K562 (cell line): Measurements from ENCODE around the gene CTNNA3. TPM values are rescaled to one million over a fixed set of nuclear protein-coding genes. Genes with fewer than 3 reads are reported as not detected.

Source experiments
- ATAC-seq: fragments of 200-7000 bp; cut with Tn5 transposase; 3 replicates; pipeline ENCODE4 v1.9.1; 2020; ENCODE audit warnings: moderate library complexity
- BruUV-seq: library from RNA; stranded (reverse); fragments of 400-500 nt; replicated peaks from 2 replicates; lab custom pipeline; 2021; lab: Mats Ljungman, UMichigan
- CTCF ChIA-PET: fragments of 300-600 bp; formaldehyde crosslinking; extraction: SDS; loops from one replicate; lab custom pipeline; 2021; ENCODE audit warnings: low intra/inter-chr PET ratio; lab: Yijun Ruan, JAX
- POLR2A ChIA-PET: fragments of 300-600, 350-650 bp; sonication (Branson Sonifier 250); formaldehyde crosslinking; extraction: SDS; loops from one replicate; lab custom pipeline; 2021; ENCODE audit warnings: antibody characterized with exemption, inconsistent platforms; lab: Yijun Ruan, JAX
- DNase-seq, 4 experiments: peaks; one replicate each; pipeline versions ENCODE4 v3.0.0 to v3.0.0-alpha.2; 2011 to 2018; ENCODE audit warnings: low spot score in 3 of 4, mixed read lengths in 3 of 4; ENCODE audit errors: extremely low read depth in 1 of 4
- FAIRE-seq: peaks from 2 replicates; lab custom pipeline; 2011; peaks lifted over from hg19 to GRCh38; lab: Jason Lieb, UNC
- H2AFZ ChIP-seq: 2 replicates; pipeline ENCODE4 v1.6.0; 2011; ENCODE audit warnings: low read depth, low read length, control low read depth, inconsistent platforms
- H3K27ac ChIP-seq: fragments of 200-600 bp; 3 replicates; pipeline ENCODE4 v1.8.0; 2011; ENCODE audit warnings: low read depth, mild to moderate bottlenecking, control low read depth, inconsistent platforms, low read length, moderate library complexity, mixed read lengths; ENCODE audit errors: extremely low read depth
- H3K27me3 ChIP-seq, 2 experiments: fragments of 300-600 bp in 1 of 2; 2 replicates in 1 of 2; 3 replicates in 1 of 2; pipeline versions ENCODE4 v1.6.0 to v1.8.0; 2011; ENCODE audit warnings: inconsistent platforms in 2 of 2, low read length in 2 of 2, mild to moderate bottlenecking in 1 of 2, mixed read lengths in 1 of 2, moderate library complexity in 1 of 2; ENCODE audit not compliant: control insufficient read depth in 2 of 2, insufficient read depth in 2 of 2
- H3K36me3 ChIP-seq: fragments of 300-600 bp; 3 replicates; pipeline ENCODE4 v1.8.0; 2011; ENCODE audit warnings: mild to moderate bottlenecking, low read length, inconsistent platforms; ENCODE audit not compliant: control insufficient read depth, insufficient read depth
- H3K4me1 ChIP-seq, 2 experiments: fragments of 200-600 bp in 1 of 2; replicated peaks in 1 of 2; 2 replicates in 1 of 2; 3 replicates in 1 of 2; pipeline versions ENCODE4 v1.5.1 to v1.8.0; 2011; ENCODE audit warnings: inconsistent platforms in 2 of 2, low read length in 2 of 2, mild to moderate bottlenecking in 1 of 2, mixed read lengths in 1 of 2, moderate library complexity in 1 of 2; ENCODE audit not compliant: control insufficient read depth in 2 of 2, insufficient read depth in 2 of 2
- H3K4me2 ChIP-seq: 2 replicates; pipeline ENCODE4 v1.6.1; 2011; ENCODE audit warnings: low read length, control low read depth, inconsistent platforms, mixed read lengths; ENCODE audit not compliant: insufficient read depth
- H3K4me3 ChIP-seq: fragments of 200-600 bp; sonication (generic), shearing (Covaris generic); 2 replicates; pipeline ENCODE4 v1.5.1; 2016; ENCODE audit warnings: control low read depth, inconsistent platforms
- H3K79me2 ChIP-seq: fragments of 200-600 bp; 3 replicates; pipeline ENCODE4 v1.8.0; 2011; ENCODE audit warnings: low read length, inconsistent platforms; ENCODE audit not compliant: control insufficient read depth, insufficient read depth
- H3K9ac ChIP-seq, 2 experiments: 2 replicates each; pipeline versions ENCODE4 v1.6.0 to v1.6.1; 2011; ENCODE audit warnings: low read depth in 2 of 2, low read length in 2 of 2, control low read depth in 1 of 2, inconsistent platforms in 1 of 2, mild to moderate bottlenecking in 1 of 2, mixed read lengths in 1 of 2; ENCODE audit not compliant: insufficient read depth in 1 of 2
- H3K9me1 ChIP-seq: one replicate; pipeline ENCODE4 v1.6.0; 2011; ENCODE audit warnings: inconsistent platforms, mild to moderate bottlenecking, low read length, moderate library complexity; ENCODE audit not compliant: control insufficient read depth, insufficient read depth
- H3K9me3 ChIP-seq: replicated peaks from 2 replicates; pipeline ENCODE4 v1.5.1; 2011; ENCODE audit warnings: low read depth, low read length, inconsistent platforms; ENCODE audit not compliant: control insufficient read depth, insufficient read depth
- H4K20me1 ChIP-seq: replicated peaks from 2 replicates; pipeline ENCODE4 v1.6.1; 2011; ENCODE audit warnings: low read length, inconsistent platforms, mixed read lengths; ENCODE audit not compliant: control insufficient read depth, insufficient read depth
- ADNP ChIP-seq: fragments of 200-800 bp; sonication (Bioruptor generic); IDR thresholded peaks from 2 replicates; pipeline ENCODE4 v1.6.1; 2016; ENCODE audit warnings: missing genetic modification characterization, missing compliant biosample characterization
- ASH1L ChIP-seq: fragments of 450-650 bp; IDR thresholded peaks from 2 replicates; pipeline ENCODE4 v1.6.1; 2018; ENCODE audit warnings: borderline replicate concordance, mild to moderate bottlenecking, low read depth; ENCODE audit not compliant: partially characterized antibody
- CREB3 ChIP-seq: fragments of 450-650 bp; conservative IDR thresholded peaks from 2 replicates; pipeline ENCODE4 v1.6.1; 2016; ENCODE audit warnings: missing genetic modification characterization, low read depth, mild to moderate bottlenecking, missing compliant biosample characterization, moderate library complexity
- HIVEP1 ChIP-seq: fragments of 250-450 bp; sonication (Bioruptor Pico); IDR thresholded peaks from 2 replicates; pipeline ENCODE4 v1.4.0; 2020; ENCODE audit warnings: mild to moderate bottlenecking
- JUNB ChIP-seq: fragments of 450-650 bp; formaldehyde crosslinking; conservative IDR thresholded peaks from 2 replicates; pipeline ENCODE4 v1.4.0; 2020; ENCODE audit warnings: mild to moderate bottlenecking
- KLF10 ChIP-seq: fragments of 250-450 bp; sonication (Bioruptor Pico); IDR thresholded peaks from 2 replicates; pipeline ENCODE4 v1.6.1; 2021; ENCODE audit warnings: matching md5 sums
- MAZ ChIP-seq, 2 experiments: fragments of 450-650 bp in 1 of 2; sonication (generic) in 1 of 2; formaldehyde crosslinking; IDR thresholded peaks in 1 of 2; conservative IDR thresholded peaks in 1 of 2; 2 replicates each; pipeline versions ENCODE4 v1.4.0 to v1.5.0; 2020; ENCODE audit warnings: mild to moderate bottlenecking in 1 of 2, missing genetic modification reagents in 1 of 2
- MTA3 ChIP-seq: fragments of 450-650 bp; formaldehyde crosslinking; IDR thresholded peaks from 2 replicates; pipeline ENCODE4 v1.6.1; 2017; ENCODE audit warnings: mild to moderate bottlenecking, borderline replicate concordance
- MTF1 ChIP-seq: fragments of 250-450 bp; sonication (Bioruptor Pico); IDR thresholded peaks from 2 replicates; pipeline ENCODE4 v1.9.0; 2021; ENCODE audit warnings: moderate library complexity, mild to moderate bottlenecking, inconsistent platforms, borderline replicate concordance
- NFYB ChIP-seq: IDR thresholded peaks from 2 replicates; pipeline ENCODE4 v1.6.1; 2011; ENCODE audit warnings: mild to moderate bottlenecking, moderate library complexity; ENCODE audit not compliant: insufficient read length; ENCODE audit errors: extremely low read depth
- PCBP2 ChIP-seq: fragments of 200-400 bp; formaldehyde crosslinking; IDR thresholded peaks from 2 replicates; pipeline ENCODE4 v1.6.1; 2018; ENCODE audit warnings: low read length, low read depth, mild to moderate bottlenecking, moderate library complexity; ENCODE audit not compliant: poor library complexity, severe bottlenecking
- PHF20 ChIP-seq: fragments of 450-650 bp; IDR thresholded peaks from 2 replicates; pipeline ENCODE4 v1.6.1; 2018; ENCODE audit not compliant: partially characterized antibody
- U2AF1 ChIP-seq: fragments of 200-400 bp; formaldehyde crosslinking; optimal IDR thresholded peaks from 2 replicates; pipeline ENCODE3; 2017; ENCODE audit warnings: mild to moderate bottlenecking, low read depth, low read length, moderate library complexity
- ZFP30 ChIP-seq: fragments of 250-450 bp; sonication (Bioruptor Pico); IDR thresholded peaks from 2 replicates; pipeline ENCODE4 v1.8.0; 2022; ENCODE audit warnings: moderate library complexity, mild to moderate bottlenecking, inconsistent platforms, borderline replicate concordance
- ZNF224 ChIP-seq: sonication (generic); formaldehyde crosslinking; IDR thresholded peaks from 2 replicates; pipeline ENCODE4 v1.8.0; 2022; ENCODE audit warnings: mild to moderate bottlenecking, missing genetic modification reagents
- ZNF41 ChIP-seq: fragments of 250-450 bp; sonication (Bioruptor Pico); conservative IDR thresholded peaks from 2 replicates; pipeline ENCODE4 v1.4.0; 2020; ENCODE audit warnings: mild to moderate bottlenecking
- WGBS: fragments of 100-300 bp; shearing (Covaris generic); methylation state at CpG from one replicate; pipeline ENCODE4 v1.1.6; 2016; ENCODE audit warnings: low coverage, mixed read lengths; ENCODE audit not compliant: insufficient coverage; ENCODE audit errors: missing lambda C conversion rate; 5-methylcytosine and 5-hydroxymethylcytosine counted together
- in situ Hi-C: fragments of 300-500 bp; cut with MboI; formaldehyde crosslinking; loops from 4 replicates; pipeline ENCODE4 v1.15.0; 2018; ENCODE audit warnings: inconsistent platforms, mixed read lengths
- intact Hi-C: fragments of 100-400 bp; cut with micrococcal nuclease; formaldehyde crosslinking; loops from 2 replicates; pipeline ENCODE4 v1.14.2; 2022
- polyA plus RNA-seq, 8 experiments: library from polyadenylated mRNA; depleted of rRNA in 4 of 8; stranded (reverse) in 5 of 8; unstranded in 3 of 8; fragments of >200 nt; fragmentation: Nextera tagmentation in 2 of 8; fragmentation: Illumina TruSeq in 1 of 8; extraction: Ambion mirVana in 2 of 8; extraction: Trizol in 1 of 8; gene quantifications; 2 replicates each; pipeline versions ENCODE4 v1.2.1 to v1.2.3, GENCODE V29; 2011 to 2014; ENCODE audit warnings: inconsistent platforms in 1 of 8, missing spikeins in 1 of 8
- total RNA-seq, 7 experiments: library from RNA; depleted of rRNA in 6 of 7; stranded (reverse); fragments of >200 nt in 6 of 7; fragmentation: Illumina TruSeq in 2 of 7; extraction: Trizol in 2 of 7; gene quantifications; 2 replicates each; pipeline versions ENCODE4 v1.2.1 to v1.2.3, GENCODE V29; 2011 to 2021; ENCODE audit warnings: low replicate concordance in 1 of 7
- TF ChIP-seq, protein P1 (sequence below): fragments of 250-450 bp; sonication (Bioruptor Pico); IDR thresholded peaks from 2 replicates; pipeline ENCODE4 v1.4.0; 2020
- TF ChIP-seq, protein P2 (sequence below): sonication (generic); formaldehyde crosslinking; IDR thresholded peaks from 2 replicates; pipeline ENCODE4 v1.4.0; 2020; ENCODE audit warnings: mild to moderate bottlenecking, missing genetic modification reagents

Gene CTNNA3
- total and polyA plus RNA-seq, 9 of the 15 experiments (the other 6 are each of a cell fraction or from before 2014, with no cell fraction given): 0.04 TPM; not detected in 8

DNA sequence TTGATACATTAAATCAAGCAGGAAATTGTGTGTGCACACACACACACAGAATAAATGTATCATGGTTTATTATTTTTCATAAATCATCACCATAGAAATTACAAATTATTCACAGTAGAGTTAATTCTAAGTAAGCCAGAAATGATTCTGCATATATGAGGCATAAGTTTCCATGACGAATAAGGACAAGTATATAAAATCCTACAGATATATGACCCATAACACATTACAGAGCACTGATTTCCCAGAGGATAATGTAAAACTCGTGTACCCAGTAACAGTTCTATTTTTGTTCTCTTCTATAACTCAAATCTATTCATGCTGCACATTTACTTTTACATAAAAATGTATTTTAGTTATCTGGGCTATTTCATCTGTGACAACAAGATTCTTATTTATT is 600.5 kb downstream of the CTNNA3 start (continued):
- no peak for TF ChIP-seq ZFP30 (CRISPR knock-in tag)
- TF ChIP-seq JUNB: no peak
- no peak for TF ChIP-seq MAZ (CRISPR knock-in tag; conservative IDR thresholded peaks at IDR 0.05 in 1 of 2, IDR thresholded peaks at IDR 0.05 in 1 of 2)

DNA sequence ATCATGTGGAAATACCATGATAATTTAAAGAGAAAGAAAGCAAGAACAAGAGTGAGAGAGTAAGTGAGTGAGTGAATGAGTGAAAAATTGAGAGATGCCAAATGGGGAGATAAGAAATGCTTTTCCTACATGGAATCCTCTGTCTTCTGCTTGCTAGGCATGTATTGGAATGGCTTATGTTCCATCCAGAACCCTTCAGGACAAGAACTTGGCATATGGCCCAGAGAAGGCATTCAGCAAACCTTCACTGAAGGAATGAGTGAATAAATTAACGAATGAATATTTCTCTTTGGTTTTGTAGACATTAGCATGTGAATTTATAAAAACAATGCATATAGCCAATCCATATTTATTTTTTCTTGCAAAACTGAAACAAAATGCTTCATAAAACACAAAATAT is 608.0 kb downstream of the CTNNA3 start:
- TF ChIP-seq ASH1L (no peak), PCBP2 (no peak), ZNF41 (CRISPR knock-in tag) (no peak), KLF10 (CRISPR knock-in tag) (no peak), MTF1 (no peak), ZNF224 (CRISPR knock-in tag) (no peak), MTA3 (no peak), CREB3 (tag) (no peak), HIVEP1 (CRISPR knock-in tag) (no peak), ADNP (no peak), NFYB (no peak), PHF20 (no peak), U2AF1 (no peak)
- TF ChIP-seq, protein P1, sequence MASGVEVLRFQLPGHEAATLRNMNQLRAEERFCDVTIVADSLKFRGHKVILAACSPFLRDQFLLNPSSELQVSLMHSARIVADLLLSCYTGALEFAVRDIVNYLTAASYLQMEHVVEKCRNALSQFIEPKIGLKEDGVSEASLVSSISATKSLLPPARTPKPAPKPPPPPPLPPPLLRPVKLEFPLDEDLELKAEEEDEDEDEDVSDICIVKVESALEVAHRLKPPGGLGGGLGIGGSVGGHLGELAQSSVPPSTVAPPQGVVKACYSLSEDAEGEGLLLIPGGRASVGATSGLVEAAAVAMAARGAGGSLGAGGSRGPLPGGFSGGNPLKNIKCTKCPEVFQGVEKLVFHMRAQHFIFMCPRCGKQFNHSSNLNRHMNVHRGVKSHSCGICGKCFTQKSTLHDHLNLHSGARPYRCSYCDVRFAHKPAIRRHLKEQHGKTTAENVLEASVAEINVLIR: no peak
- TF ChIP-seq, protein P2, sequence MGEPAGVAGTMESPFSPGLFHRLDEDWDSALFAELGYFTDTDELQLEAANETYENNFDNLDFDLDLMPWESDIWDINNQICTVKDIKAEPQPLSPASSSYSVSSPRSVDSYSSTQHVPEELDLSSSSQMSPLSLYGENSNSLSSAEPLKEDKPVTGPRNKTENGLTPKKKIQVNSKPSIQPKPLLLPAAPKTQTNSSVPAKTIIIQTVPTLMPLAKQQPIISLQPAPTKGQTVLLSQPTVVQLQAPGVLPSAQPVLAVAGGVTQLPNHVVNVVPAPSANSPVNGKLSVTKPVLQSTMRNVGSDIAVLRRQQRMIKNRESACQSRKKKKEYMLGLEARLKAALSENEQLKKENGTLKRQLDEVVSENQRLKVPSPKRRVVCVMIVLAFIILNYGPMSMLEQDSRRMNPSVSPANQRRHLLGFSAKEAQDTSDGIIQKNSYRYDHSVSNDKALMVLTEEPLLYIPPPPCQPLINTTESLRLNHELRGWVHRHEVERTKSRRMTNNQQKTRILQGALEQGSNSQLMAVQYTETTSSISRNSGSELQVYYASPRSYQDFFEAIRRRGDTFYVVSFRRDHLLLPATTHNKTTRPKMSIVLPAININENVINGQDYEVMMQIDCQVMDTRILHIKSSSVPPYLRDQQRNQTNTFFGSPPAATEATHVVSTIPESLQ: no peak
- 0% methylated on average over 1 of the region's 1 CpG for WGBS
- ChIA-PET CTCF (no interaction called here), POLR2A (no interaction called here)
- H3K4me1 ChIP-seq: no peaks in the 10 kb centered on the region
- intact Hi-C loops (no loop called here), in situ Hi-C loops (no loop called here)
- no peak overlapping the region for H3K4me3 ChIP-seq
- no peaks in the 10 kb centered on the region for H4K20me1 ChIP-seq
- no peak overlapping the region for H3K4me2 ChIP-seq
- DNase-seq (no peak), ATAC-seq (no peak), FAIRE-seq (no peak)
- H3K27ac ChIP-seq: no peak overlapping the region
- H3K9me1 ChIP-seq: no peaks in the 10 kb centered on the region
- H3K36me3 ChIP-seq: no peaks in the 10 kb centered on the region
- no peaks in the 10 kb centered on the region for H3K9me3 ChIP-seq
- no peak overlapping the region for H2AFZ ChIP-seq
- no TSS peak for BruUV-seq
- H3K79me2 ChIP-seq: no peaks in the 10 kb centered on the region
- no peak overlapping the region for H3K9ac ChIP-seq
- H3K27me3 ChIP-seq: no peaks in the 10 kb centered on the region
